GM12874 (cell line): ENCODE results near the gene MCL1.

Experiments used
- CTCF ChIP-seq: IDR thresholded peaks from 2 replicates; pipeline ENCODE4 v1.5.1; 2011; ENCODE audit warnings: low read depth, mild to moderate bottlenecking, control low read depth, low read length, moderate library complexity; ENCODE audit not compliant: insufficient read depth

The MCL1 gene

GRCh38 chr1:150555971-150556865 lies 23.2 kb downstream of the MCL1 start:
- no peak for TF ChIP-seq CTCF

GRCh38 chr1:150555198-150555970 lies 24.0 kb downstream of the MCL1 start:
- TF ChIP-seq CTCF, result no peak

- TF ChIP-seq CTCF, result no peak
Observed at GRCh38 chr1:150554086-150554452, 25.3 kb downstream of the MCL1 start.

GRCh38 chr1:150553392-150554085 lies 25.9 kb downstream of the MCL1 start:
- no peak for TF ChIP-seq CTCF

GRCh38 chr1:150552911-150553289 lies 26.5 kb downstream of the MCL1 start:
- no peak for TF ChIP-seq CTCF

- TF ChIP-seq CTCF, result no peak
Observed at GRCh38 chr1:150552128-150552910, 27.1 kb downstream of the MCL1 start.
